NOMO-1 treated with dmso at 0.1 percent for 144 hours (cell line): ENCODE results near the gene TP73.
"Not testable (repeated sequence)": the region's sequence is repeated elsewhere in the genome, so short reads cannot be mapped to it uniquely, and the experiment has no call there.

Source experiments
- DNase-seq: peaks from one replicate; lab custom pipeline; 2025; ENCODE audit not compliant: unreplicated experiment; lab: John Stamatoyannopoulos, UW

Gene TP73

DNA sequence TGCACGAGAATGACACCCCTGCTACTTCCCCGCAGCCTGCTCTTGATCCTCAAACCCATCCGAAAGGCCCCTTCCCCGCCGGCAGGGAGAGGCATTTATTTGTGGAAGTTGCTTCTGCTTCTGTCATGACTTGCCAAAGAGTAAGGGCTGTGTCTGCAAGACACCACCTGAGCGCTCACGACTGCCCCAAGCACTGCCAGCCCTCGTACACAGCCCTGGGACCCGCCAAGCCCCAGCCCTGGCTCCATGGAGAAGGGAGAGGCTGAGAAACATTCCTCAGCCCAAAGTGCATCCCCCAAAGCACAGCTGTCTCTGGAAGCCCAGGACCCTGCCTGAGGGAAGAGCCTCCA, 33.8 kb upstream of the TP73 start:
- no peak for DNase-seq

GRCh38 chr1:3618881-3619671, 33.2 kb upstream of the TP73 start:
- DNase-seq, result no peak

GRCh38 chr1:3620708-3621107, 31.6 kb upstream of the TP73 start:
- no peak for DNase-seq

GRCh38 chr1:3621151-3621671, 31.1 kb upstream of the TP73 start:
- not testable (repeated sequence) for DNase-seq

DNA sequence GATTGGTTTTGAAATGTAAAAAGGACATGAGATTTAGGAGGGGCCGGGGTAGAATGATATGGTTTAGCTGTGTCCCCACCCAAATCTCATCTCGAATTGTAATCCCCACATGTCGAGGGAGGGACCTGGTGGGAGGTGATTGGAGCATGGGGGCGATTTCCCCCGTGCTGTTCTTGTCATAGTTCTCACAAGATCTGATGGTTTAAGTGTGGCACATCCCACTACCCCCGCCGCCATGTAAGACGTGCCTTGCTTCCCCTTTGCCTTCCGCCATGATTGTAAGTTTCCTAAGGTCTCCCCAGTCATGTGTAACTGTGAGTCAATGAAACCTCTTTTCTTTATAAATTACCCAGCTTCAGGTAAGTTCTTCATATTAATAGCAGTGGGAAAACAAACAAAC, 30.2 kb upstream of the TP73 start:
- not testable (repeated sequence) for DNase-seq

DNA sequence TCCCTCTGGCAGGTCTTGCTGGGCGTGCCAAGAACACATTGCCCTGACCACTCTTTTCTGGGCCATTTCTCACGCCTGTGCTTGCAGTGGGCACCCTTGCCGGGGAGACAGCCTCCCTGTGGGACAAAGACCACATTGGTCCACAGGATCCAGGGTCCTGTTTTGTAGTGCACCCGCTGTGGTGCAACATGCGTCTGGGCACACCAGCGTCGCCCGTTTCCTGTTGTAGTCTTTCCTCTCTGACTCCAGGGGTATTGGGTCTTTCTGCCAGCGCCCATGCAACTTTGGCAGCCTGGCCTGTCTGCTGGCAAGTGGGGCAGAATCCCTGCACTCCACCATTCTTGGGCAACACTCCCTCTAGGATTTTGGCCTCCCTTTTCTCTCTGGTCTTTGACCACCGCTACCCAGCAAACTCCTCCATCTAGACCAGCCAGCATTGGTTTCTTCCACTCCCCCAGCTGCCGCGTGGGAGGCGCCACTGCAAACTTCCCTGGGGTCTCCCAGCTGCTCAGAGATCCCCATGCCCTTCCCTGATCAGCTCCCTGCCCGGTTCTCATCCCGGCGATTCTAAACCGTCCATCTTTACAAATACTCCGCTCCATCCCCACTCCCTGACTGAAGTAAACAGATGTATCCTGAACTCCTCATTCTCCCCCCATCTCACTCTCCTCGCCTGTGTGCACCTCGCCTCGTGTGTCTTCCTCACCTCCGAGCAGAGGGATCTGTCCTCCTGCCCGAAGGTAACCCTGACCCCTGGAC, 28.7 kb upstream of the TP73 start:
- no peak for DNase-seq

DNA sequence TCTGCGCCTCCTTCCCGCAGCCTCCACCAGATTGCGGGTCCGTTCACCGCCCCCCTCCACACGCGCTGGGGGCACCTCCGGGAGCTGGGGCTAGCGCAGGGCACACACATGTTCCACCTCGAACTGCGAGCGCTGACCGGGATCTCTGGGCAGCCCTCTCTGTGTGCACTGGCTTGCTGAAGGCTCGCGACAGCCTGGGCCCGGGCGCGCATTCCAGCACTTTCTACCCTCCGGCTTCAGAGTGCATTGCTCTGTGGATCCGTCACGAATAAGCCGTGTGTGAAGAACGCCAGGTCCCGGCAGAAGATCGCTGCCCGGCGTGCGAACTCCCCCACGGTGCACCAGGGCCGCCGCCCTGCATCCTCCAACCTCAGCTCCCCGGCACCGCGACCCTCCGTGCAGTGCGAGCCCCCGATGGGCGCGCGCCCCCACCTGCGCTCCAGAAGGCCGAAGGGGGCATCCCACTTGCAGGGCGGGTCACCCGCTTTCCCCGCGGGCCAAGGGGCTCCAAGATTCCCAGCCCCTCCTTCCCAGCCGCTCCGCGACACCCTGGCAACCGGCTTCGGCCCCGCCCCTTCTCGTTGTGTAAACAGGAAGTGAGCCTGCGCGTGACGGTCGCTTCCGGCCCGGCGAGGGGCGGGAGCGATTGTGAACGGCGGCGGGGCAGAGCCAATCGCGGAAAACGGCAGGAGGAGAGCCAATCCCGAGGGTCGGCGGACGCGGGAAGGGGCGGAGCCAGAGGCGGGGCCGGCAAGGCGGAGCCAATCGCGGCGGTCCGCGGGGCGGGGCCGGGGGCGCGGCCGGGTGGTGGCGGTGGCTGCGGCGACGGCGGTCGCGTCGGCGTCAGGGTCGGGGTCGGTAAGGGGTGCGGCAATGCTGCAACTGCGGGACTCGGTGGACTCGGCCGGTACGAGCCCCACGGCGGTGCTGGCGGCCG, 27.8 kb upstream of the TP73 start, which contains the start of gene TPRG1L:
Gene TPRG1L (plus strand): TSS at position 816 of the 937 bp plus-strand sequence. CDS start 58 bp downstream, at position 874.
- peak; percentile 95 for DNase-seq

- no peak for DNase-seq
Measured at GRCh38 chr1:3625151-3625907, 27.0 kb upstream of the TP73 start.

- no peak for DNase-seq
Measured at GRCh38 chr1:3626025-3626424, 26.3 kb upstream of the TP73 start.

GRCh38 chr1:3627515-3628253, 24.6 kb upstream of the TP73 start:
- no peak for DNase-seq

- no peak for DNase-seq
Measured at GRCh38 chr1:3628445-3628844, 23.9 kb upstream of the TP73 start.

GRCh38 chr1:3629561-3630160, 22.7 kb upstream of the TP73 start:
- no peak for DNase-seq

- DNase-seq, result no peak
Measured at GRCh38 chr1:3630161-3630611, 22.1 kb upstream of the TP73 start.

DNA sequence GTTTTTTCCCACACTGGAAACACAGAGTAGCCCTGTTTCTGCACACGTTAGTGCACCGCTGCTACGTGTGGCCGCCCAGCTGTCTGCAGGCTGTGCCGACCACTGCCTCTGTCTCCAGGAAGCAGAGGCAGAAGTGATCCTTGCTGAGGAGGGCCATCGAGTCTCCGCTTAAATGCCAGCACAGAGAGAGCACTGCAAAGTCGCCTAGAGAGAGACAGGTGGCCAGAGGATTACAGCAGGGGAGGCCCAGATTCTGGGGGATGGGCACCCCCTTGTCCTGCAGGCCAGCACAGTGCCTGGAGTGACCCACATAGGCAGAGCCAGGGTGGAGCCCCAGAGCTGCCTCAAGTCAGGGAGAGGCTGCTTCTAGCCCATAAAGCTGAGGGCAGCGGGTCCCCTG, 21.4 kb upstream of the TP73 start:
- no peak for DNase-seq

DNA sequence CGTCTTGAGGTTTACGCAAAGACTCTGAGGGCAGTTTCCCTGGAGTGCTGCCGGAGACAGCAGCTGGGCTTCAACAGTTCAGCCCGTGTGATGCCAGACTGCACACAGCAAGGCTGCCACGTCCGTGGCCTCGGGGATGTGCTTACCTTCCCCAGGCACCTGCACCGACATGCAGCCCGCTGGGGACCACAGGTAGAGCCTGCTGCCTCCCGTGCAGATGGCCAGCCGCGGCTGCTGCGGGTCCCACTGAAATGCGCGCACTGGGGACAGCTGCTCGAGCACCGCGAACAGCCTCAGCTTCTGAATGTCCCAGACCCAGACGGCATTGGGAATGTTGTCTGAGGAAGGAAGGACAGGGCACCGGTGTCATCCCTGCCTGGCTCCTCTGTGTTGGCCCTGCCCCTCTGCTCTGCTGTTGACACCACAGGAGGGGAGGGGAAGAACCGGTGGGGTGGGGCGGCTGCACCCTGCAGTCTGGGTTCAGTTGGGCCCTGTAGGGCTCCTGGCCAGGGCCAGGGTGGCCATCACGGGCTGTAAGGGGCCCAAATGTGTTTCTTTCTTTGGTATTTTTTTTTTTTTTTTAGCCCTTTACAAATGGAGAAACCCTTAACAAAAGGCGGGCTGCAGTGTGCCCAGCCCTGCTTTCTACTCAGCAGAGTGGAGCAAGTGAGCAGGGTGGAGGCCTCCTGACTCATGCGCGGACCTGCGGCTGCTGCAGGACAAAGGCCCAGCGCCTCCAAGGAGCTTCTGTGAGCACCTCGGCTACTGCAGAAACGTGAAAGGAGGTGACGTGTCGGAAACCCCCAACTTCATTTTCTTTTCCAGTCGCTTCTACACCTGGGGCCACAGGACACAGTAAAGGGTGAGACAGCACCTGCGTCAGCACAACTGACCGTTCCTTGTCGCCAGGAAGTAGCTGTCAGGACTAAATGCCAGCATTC, 20.7 kb upstream of the TP73 start:
- no peak for DNase-seq

DNA sequence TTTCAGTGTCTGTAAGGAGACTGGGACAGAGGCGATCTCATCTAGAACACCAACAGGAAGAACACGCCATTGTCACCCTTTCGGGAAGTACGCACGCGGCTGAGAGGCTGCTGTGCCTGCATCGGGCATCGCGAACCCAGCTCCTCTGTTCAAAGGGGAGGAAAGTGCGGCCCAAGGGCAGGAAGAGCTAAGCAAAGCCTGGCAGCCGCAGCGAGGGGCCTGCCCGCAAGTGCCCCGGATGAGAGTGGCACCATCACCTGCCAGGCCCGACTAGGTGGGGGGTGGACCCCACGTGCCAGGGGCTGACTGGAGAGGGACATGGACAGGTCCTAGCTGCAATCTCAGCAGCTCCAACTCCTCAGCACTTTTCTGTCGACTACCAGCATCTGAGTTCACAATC, 20.0 kb upstream of the TP73 start:
- no peak for DNase-seq

DNA sequence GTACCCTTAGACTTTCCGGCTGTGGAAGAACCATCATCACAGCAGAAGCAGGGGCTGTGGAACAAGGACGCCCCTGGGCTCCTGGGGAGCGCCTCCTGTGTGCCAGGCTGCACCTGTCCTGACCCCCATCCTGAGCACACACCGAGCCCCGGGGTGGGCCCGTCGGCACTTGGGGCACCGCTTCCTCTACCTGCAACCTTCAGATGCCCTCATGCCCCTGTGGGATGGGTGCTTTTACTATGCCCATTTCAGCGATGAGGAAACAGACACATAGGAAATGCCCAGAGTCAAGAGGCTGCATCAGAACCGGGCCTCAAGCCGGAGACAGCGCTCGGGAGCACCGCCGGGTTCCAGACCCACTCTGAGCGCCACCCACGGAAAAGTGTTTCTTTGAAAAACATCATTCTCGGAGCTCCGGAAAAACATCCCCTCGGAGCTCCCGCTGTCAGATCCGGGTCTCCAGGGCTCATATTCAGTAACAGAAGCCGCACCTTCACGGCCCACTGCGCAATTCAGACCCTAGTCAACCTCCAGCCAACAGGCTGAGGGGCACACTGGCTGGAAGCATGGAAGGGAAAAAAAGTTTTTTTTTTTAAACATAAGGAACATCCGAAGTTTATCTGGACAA, 19.5 kb upstream of the TP73 start:
- no peak for DNase-seq
